Kidney (tissue), 14 donors: ENCODE measurements around the gene RNGTT. TPM values are rescaled to one million over a fixed set of nuclear protein-coding genes. Genes with fewer than 3 reads are reported as not detected.

Experiments used
- DNase-seq, 5 donors: peaks; one replicate each; pipeline ENCODE4 v3.0.0-alpha.2; 2013 to 2020
- FAIRE-seq: peaks from 2 replicates; lab custom pipeline; 2012; peaks lifted over from hg19 to GRCh38; lab: Jason Lieb, UNC
- H3K27ac ChIP-seq, 2 donors: one replicate each; pipeline ENCODE4 v1.7.0; 2013; ENCODE audit warnings: low read depth in 2 of 2, low read length in 2 of 2, inconsistent platforms in 1 of 2
- H3K27me3 ChIP-seq: one replicate; pipeline ENCODE4 v1.7.1; 2013; ENCODE audit warnings: low read length, inconsistent platforms; ENCODE audit not compliant: control insufficient read depth, insufficient read depth
- H3K36me3 ChIP-seq, 3 donors: one replicate each; pipeline versions ENCODE4 v1.7.0 to v1.7.1; 2013; ENCODE audit warnings: low read length in 3 of 3, control low read depth in 1 of 3, inconsistent platforms in 1 of 3; ENCODE audit not compliant: insufficient read depth in 3 of 3, control insufficient read depth in 2 of 3
- H3K4me1 ChIP-seq, 3 donors: one replicate each; pipeline versions ENCODE4 v1.7.0 to v1.7.1; 2013; ENCODE audit warnings: low read length in 3 of 3, inconsistent platforms in 1 of 3, low read depth in 1 of 3; ENCODE audit not compliant: control insufficient read depth in 2 of 3, insufficient read depth in 2 of 3
- H3K4me3 ChIP-seq, 3 donors: one replicate each; pipeline versions ENCODE4 v1.7.0 to v1.8.1; 2013; ENCODE audit warnings: low read length in 3 of 3, control low read depth in 1 of 3, inconsistent platforms in 1 of 3
- H3K9ac ChIP-seq, 3 donors: one replicate each; pipeline versions ENCODE4 v1.7.0 to v1.7.1; 2013; ENCODE audit warnings: low read length in 3 of 3, control low read depth in 1 of 3, inconsistent platforms in 1 of 3
- H3K9me3 ChIP-seq, 3 donors: one replicate each; pipeline versions ENCODE4 v1.7.0 to v1.7.1; 2013; ENCODE audit warnings: low read length in 3 of 3, control low read depth in 1 of 3, inconsistent platforms in 1 of 3; ENCODE audit not compliant: control insufficient read depth in 2 of 3, insufficient read depth in 1 of 3
- CTCF ChIP-seq: IDR thresholded peaks from 3 replicates; pipeline ENCODE4 v1.5.1; 2012; ENCODE audit warnings: mild to moderate bottlenecking, moderate library complexity, borderline replicate concordance; ENCODE audit not compliant: insufficient read depth; ENCODE audit errors: extremely low read depth
- intact Hi-C: fragments of 100-400 bp; cut with DNase I; formaldehyde crosslinking; loops from one replicate; pipeline ENCODE4 v1.11.1; 2022
- polyA plus RNA-seq: library from polyadenylated mRNA; stranded (reverse); fragments of 350-450 nt; fragmentation: Illumina TruSeq; extraction: RNeasy Lipid Tissue Mini Kit (QIAGEN cat#74804); gene quantifications from one replicate; pipeline ENCODE4 v1.2.3, GENCODE V29; 2014; ENCODE audit warnings: low read depth, low replicate concordance; ENCODE audit not compliant: insufficient read depth
- total RNA-seq: library from RNA; stranded (reverse); fragmentation: NEBNext Ultra II Directional; extraction: Animal tissue kit (Norgen Biotek cat#: 25700); gene quantifications from one replicate; pipeline ENCODE4 v1.2.1, GENCODE V29; 2021
- donor health status: control.
- donor health status: control.
- donor health status: control.
- donor health status: control.
- donor health status: control.
- donor health status: DM: yes; HTN: yes; CAD: no.
- donor health status: Normal renal cell carcinoma (clear cell type).

The RNGTT gene
- total and polyA plus RNA-seq, 2 donors from 2014 or later = 5.4 to 13.8 TPM

DNA sequence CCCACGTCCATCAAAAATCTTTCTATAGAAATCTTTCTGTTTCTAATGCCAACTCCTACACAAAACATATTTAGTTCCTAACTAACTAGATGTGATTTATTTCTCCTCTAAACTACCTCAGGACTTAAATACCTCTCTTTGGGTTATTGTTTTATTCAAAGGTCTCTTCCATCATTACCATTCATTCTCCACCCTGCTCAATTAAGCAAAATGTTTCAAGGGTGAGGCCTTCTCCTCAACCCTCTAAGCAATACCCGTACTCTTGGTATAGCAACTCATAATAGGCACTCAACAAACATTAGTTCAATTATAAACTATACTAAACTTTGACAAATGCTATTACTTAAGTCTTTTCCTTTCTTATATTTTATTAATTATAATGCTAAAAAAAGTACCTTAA lies 111.4 kb downstream of the RNGTT start:
- Histone ChIP-seq H3K9me3 (no peaks in the 10 kb centered on the region), H3K4me3 (no peak overlapping the region), H3K27me3 (no peaks in the 10 kb centered on the region), H3K4me1 (no peaks in the 10 kb centered on the region), H3K27ac (no peak overlapping the region), H3K36me3 (no peaks in the 10 kb centered on the region), H3K9ac (no peak overlapping the region)
- no peak for TF ChIP-seq CTCF
- FAIRE-seq = no peak
- DNase-seq = no peak
- intact Hi-C loops = no loop called here

DNA sequence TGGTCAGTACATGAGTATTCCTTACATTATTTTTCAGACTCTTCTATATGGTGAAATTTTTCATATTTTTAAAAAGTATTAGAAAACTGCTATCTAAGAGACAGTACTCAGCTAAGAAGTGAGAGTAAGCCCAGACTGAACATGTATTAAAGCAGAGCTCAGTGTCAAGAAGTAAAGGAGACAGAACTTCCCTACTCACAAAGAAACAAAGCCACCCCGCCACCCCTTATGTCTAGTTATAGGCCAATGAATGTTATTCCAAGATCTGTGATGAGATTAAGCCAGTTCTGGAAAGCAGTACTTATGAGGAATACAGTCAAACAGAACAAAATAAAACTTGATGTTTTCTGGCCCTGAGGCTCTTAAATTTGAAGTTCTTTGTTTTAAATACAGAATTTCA lies 114.5 kb downstream of the RNGTT start:
- Histone ChIP-seq H3K9ac (no peak overlapping the region), H3K36me3 (no peaks in the 10 kb centered on the region), H3K27ac (no peak overlapping the region), H3K27me3 (no peaks in the 10 kb centered on the region), H3K4me3 (no peak overlapping the region), H3K9me3 (no peaks in the 10 kb centered on the region), H3K4me1 (no peaks in the 10 kb centered on the region)
- intact Hi-C loops = no loop called here
- TF ChIP-seq CTCF = no peak
- FAIRE-seq (no peak), DNase-seq (no peak)

- intact Hi-C loops = no loop called here
- H3K9ac ChIP-seq = no peak overlapping the region
- no peak overlapping the region for H3K27ac ChIP-seq
- peaks cover 0 to 3% (median 0%) of the 10 kb centered on the region in 3 donors for H3K36me3 ChIP-seq
- no peak overlapping the region for H3K4me3 ChIP-seq
- no peak for TF ChIP-seq CTCF
- H3K27me3 ChIP-seq = no peaks in the 10 kb centered on the region
- FAIRE-seq (no peak), DNase-seq (no peak)
- H3K9me3 ChIP-seq = no peaks in the 10 kb centered on the region
- H3K4me1 ChIP-seq = no peaks in the 10 kb centered on the region
Observed at GRCh38 chr6:88843040-88843439, 120.4 kb downstream of the RNGTT start.

- DNase-seq = no peak
- Histone ChIP-seq H3K36me3 (peaks cover 0 to 3% (median 0%) of the 10 kb centered on the region in 3 donors), H3K27ac (no peak overlapping the region), H3K4me1 (no peaks in the 10 kb centered on the region), H3K9ac (no peak overlapping the region), H3K9me3 (no peaks in the 10 kb centered on the region), H3K4me3 (no peak overlapping the region), H3K27me3 (no peaks in the 10 kb centered on the region)
- TF ChIP-seq CTCF = no peak
- intact Hi-C loops = no loop called here
- no peak for FAIRE-seq
Observed at GRCh38 chr6:88842320-88842719, 121.1 kb downstream of the RNGTT start.
